HEK293 (cell line): ENCODE measurements around the gene NOL3.

Source experiments
- ZBTB49 ChIP-seq: fragments of 450-650 bp; formaldehyde crosslinking; IDR thresholded peaks from 2 replicates; pipeline ENCODE4 v1.5.1; 2016; ENCODE audit warnings: missing biosample characterization, missing genetic modification characterization, low read depth
- ZNF138 ChIP-seq: fragments of 450-650 bp; formaldehyde crosslinking; IDR thresholded peaks from 2 replicates; pipeline ENCODE4 v1.5.1; 2016; ENCODE audit warnings: missing biosample characterization, missing genetic modification characterization, borderline replicate concordance
- ZNF37A ChIP-seq: fragments of 450-650 bp; IDR thresholded peaks from 2 replicates; pipeline ENCODE4 v1.5.1; 2018; ENCODE audit warnings: missing biosample characterization, missing genetic modification characterization

DNA sequence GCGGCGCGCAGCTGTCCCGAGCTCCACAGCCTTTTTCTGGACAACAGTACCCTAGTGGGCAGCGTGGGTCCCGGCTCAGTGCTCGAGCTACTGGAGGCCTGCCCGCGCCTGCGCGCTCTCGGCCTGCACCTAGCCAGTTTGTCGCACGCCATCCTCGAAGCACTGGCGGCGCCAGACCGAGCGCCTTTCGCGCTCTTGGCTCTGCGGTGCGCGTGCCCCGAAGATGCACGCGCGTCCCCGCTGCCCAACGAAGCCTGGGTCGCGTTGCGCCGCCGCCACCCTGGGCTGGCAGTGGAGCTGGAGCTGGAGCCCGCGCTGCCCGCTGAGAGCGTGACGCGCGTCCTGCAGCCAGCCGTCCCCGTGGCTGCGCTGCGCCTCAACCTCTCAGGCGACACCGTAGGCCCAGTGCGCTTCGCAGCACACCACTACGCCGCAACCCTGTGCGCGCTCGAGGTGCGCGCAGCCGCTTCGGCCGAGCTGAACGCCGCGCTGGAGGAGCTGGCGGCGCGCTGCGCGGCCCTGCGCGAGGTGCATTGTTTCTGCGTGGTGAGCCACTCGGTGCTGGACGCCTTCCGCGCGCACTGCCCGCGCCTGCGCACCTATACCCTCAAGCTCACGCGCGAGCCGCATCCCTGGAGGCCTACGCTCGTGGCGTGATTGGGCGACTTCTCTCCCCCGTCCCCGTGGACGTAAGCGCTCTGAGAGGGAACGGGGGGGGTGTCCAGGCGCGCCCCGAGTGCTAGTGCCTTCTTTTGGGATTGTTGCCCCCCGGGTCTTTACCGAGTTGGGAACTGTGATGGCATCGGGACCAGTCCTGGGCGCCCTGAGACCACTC lies 7.0 kb upstream of the NOL3 start:
- TF ChIP-seq ZNF138 (tag by site-specific recombination) (no peak), ZNF37A (no peak), ZBTB49 (no peak)
